Measurements from ENCODE around the gene ARHGEF10L. TPM values are rescaled to one million over a fixed set of nuclear protein-coding genes. Genes with fewer than 3 reads are reported as not detected.

The ARHGEF10L gene
- total RNA-seq, 3 donors from 2014 or later (not counting 1 experiment from before 2014, with no cell fraction given): 0.70 to 1.7 (median 0.94) TPM

GRCh38 chr1:17699581-17699980, 160.1 kb downstream of the ARHGEF10L start:
- no peak for ATAC-seq
- Histone ChIP-seq H3K4me3 (ENCODE audit: low read length) (no peak overlapping the region), H3K36me3 (ENCODE audit: control insufficient read depth, insufficient read depth, low read length) (no peaks in the 10 kb centered on the region), H3K27ac (ENCODE audit: low read length) (no peak overlapping the region), H3K27me3 (ENCODE audit: control insufficient read depth, insufficient read depth, low read length) (no peaks in the 10 kb centered on the region), H3K4me1 (ENCODE audit: control insufficient read depth, insufficient read depth, low read length) (no peaks in the 10 kb centered on the region), H3K9me3 (ENCODE audit: control insufficient read depth, insufficient read depth, low read length) (no peaks in the 10 kb centered on the region)
- whole genome bisulfite sequencing (ENCODE audit: insufficient coverage): 93% methylated on average over 19 of the region's 19 CpGs
- Mint-ChIP-seq H3K9me3 (no peaks in the 10 kb centered on the region), H3K36me3 (no peaks in the 10 kb centered on the region), H3K27ac (no peak overlapping the region), H3K4me3 (no peak overlapping the region), H3K27me3 (ENCODE audit: low read depth in 2 of 2) (peaks cover 3 to 6% of the 10 kb centered on the region in 2 donors), H3K4me1 (no peaks in the 10 kb centered on the region)
- intact Hi-C loops (cut with micrococcal nuclease): no loop called here
- no peak for TF ChIP-seq CTCF (IDR thresholded peaks at IDR 0.05)
- DNase-seq: no peak

- ATAC-seq (no peak), DNase-seq (no peak)
- Mint-ChIP-seq H3K4me1 (no peaks in the 10 kb centered on the region), H3K27ac (no peak overlapping the region), H3K4me3 (no peak overlapping the region), H3K9me3 (no peaks in the 10 kb centered on the region), H3K36me3 (no peaks in the 10 kb centered on the region), H3K27me3 (ENCODE audit: low read depth in 2 of 2) (peaks cover 3 to 6% of the 10 kb centered on the region in 2 donors)
- no peak overlapping the region for H3K27ac ChIP-seq (ENCODE audit: low read length)
- no peak overlapping the region for H3K4me3 ChIP-seq (ENCODE audit: low read length)
- 84% methylated on average over 21 of the region's 21 CpGs for WGBS (ENCODE audit: insufficient coverage)
- H3K4me1 ChIP-seq (ENCODE audit: control insufficient read depth, insufficient read depth, low read length): no peaks in the 10 kb centered on the region
- no peaks in the 10 kb centered on the region for H3K27me3 ChIP-seq (ENCODE audit: control insufficient read depth, insufficient read depth, low read length)
- no peak for TF ChIP-seq CTCF (IDR thresholded peaks at IDR 0.05)
- intact Hi-C loops (cut with micrococcal nuclease): no loop called here
- H3K36me3 ChIP-seq (ENCODE audit: control insufficient read depth, insufficient read depth, low read length): no peaks in the 10 kb centered on the region
- H3K9me3 ChIP-seq (ENCODE audit: control insufficient read depth, insufficient read depth, low read length): no peaks in the 10 kb centered on the region
Observed at GRCh38 chr1:17700945-17701810, 161.7 kb downstream of the ARHGEF10L start.

- 76% methylated on average over 6 of the region's 7 CpGs for WGBS (ENCODE audit: insufficient coverage)
- H3K9me3 Mint-ChIP-seq: no peaks in the 10 kb centered on the region
Observed at GRCh38 chr1:17704176-17704575, 164.7 kb downstream of the ARHGEF10L start.

More at GRCh38 chr1:17704176-17704575, 164.7 kb downstream of the ARHGEF10L start:
- H3K27ac ChIP-seq (ENCODE audit: low read length): no peak overlapping the region
- Mint-ChIP-seq H3K4me1 (no peaks in the 10 kb centered on the region), H3K36me3 (no peaks in the 10 kb centered on the region), H3K27me3 (ENCODE audit: low read depth in 2 of 2) (peaks cover 0 to 3% of the 10 kb centered on the region in 2 donors), H3K4me3 (no peak overlapping the region), H3K27ac (no peak overlapping the region)
- H3K9me3 ChIP-seq (ENCODE audit: control insufficient read depth, insufficient read depth, low read length): no peaks in the 10 kb centered on the region
- H3K4me1 ChIP-seq (ENCODE audit: control insufficient read depth, insufficient read depth, low read length): no peaks in the 10 kb centered on the region
- ATAC-seq: no peak
- H3K36me3 ChIP-seq (ENCODE audit: control insufficient read depth, insufficient read depth, low read length): no peaks in the 10 kb centered on the region
- no peaks in the 10 kb centered on the region for H3K27me3 ChIP-seq (ENCODE audit: control insufficient read depth, insufficient read depth, low read length)
- DNase-seq: no peak
- intact Hi-C loops (cut with micrococcal nuclease): no loop called here
- TF ChIP-seq CTCF (IDR thresholded peaks at IDR 0.05): no peak
- H3K4me3 ChIP-seq (ENCODE audit: low read length): no peak overlapping the region
